HG03575 (cell line): Measurements from ENCODE around the gene BEGAIN.

Experiments used
- ATAC-seq: cut with Tn5 transposase; IDR thresholded peaks from one replicate; pipeline ENCODE4 v1.9.1; 2021; ENCODE audit not compliant: unreplicated experiment, insufficient number of reproducible peaks, low FRiP score; ENCODE audit errors: extremely low read depth

BEGAIN gene

GRCh38 chr14:100541621-100542560, 45.3 kb downstream of the BEGAIN start:
- no peak for ATAC-seq

GRCh38 chr14:100540926-100541620, 46.1 kb downstream of the BEGAIN start:
- ATAC-seq, result no peak

DNA sequence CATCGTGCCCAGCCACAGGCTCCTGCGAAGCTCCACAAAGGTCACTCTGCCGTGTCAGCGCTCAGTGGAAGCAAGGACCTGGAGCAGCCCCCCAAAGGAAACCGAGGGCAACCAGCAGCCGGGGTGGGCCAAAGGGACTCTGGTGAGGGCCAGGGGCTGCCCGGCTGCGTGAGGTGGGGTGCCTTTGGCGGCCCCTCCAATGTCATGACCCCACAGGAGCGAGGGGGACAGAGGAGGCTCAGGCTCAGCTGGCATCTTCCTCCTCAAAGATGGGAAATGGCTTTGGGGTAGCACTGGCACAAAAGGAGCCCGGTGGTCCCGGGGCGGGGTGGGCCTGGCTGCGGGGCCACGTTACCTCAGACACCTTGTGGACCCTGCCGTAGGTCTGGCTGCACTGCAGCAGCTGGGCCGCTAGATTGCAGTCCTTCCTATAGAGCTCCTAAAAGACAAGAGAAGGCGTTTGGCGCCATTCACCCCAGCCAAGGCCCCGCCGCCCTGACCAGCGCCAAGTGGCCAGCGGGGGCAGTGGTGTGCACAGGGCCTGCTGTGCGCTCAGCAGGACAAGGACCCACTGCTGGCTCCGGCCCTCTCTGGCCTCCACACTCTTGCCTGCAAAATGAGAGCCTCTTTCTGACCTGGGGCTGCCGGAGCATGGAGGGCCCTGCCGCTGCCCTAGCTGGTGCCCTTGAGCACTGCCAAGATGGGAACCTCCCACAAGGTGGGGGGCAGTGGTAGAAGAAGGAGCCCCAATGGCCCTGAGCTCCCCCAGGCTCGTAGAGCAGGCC, 46.9 kb downstream of the BEGAIN start:
- ATAC-seq, result no peak

GRCh38 chr14:100539766-100540140, 47.5 kb downstream of the BEGAIN start:
- ATAC-seq, result no peak

- ATAC-seq, result no peak
Observed at GRCh38 chr14:100539003-100539660, 48.1 kb downstream of the BEGAIN start.

DNA sequence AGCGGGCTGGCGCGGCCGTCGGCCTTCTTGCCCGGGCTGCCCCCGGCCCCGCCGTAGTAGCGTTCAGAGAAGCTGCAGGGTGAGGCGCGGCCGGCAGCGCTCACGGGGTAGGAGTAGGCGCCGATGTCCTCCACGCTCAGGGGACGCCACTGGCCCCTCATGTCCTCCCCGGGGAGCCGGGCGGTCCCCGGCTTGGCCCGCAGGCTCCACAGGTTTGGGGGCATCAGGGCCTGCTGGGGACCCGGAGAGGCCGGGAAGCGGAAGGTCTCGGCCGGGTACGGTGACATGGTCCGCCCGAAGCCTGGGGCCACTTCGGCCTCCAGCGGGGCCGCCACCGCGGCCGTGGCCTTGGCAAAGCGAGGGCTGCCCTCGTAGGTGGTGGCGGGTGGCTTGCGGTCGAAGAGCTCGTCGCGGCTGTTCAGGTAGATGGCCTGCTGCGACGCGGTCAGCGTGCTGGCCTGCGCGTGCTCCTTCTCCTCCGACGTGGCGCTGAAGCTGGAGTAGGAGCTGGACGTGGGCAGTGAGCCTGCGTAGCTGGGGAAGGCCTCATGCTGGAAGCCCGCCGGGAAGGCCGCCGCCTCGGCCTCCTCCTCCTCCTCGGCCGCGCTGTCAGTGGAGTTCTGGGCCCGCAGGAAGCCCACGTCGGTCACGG, 48.7 kb downstream of the BEGAIN start:
- ATAC-seq, result no peak

- ATAC-seq, result no peak
Observed at GRCh38 chr14:100537446-100538350, 49.5 kb downstream of the BEGAIN start.

- ATAC-seq, result no peak
Observed at GRCh38 chr14:100536721-100537445, 50.3 kb downstream of the BEGAIN start.

DNA sequence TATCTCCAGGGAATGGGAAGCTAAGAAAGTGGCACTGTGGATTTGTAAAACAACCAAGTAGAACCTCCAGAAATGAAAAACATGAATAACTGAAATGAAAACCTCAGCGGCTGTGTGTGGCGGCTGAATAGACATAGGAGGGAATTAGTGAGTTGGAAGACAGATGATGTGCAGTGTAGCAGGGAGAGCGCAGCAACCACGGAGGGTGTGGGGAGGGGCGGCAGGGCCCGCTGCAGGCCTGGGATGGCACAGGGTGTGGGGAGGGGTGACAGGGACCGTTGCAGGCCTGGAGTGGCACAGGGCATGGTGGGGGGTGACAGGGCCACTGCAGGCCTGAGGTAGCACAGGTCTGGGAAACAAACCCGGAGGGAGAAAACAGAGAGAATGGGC, 51.1 kb downstream of the BEGAIN start:
- ATAC-seq, result no peak

GRCh38 chr14:100535287-100536120, 51.7 kb downstream of the BEGAIN start:
- no peak for ATAC-seq

GRCh38 chr14:100534528-100535286, 52.5 kb downstream of the BEGAIN start:
- ATAC-seq, result no peak

- ATAC-seq, result no peak
Observed at GRCh38 chr14:100533656-100534485, 53.3 kb downstream of the BEGAIN start.

- no peak for ATAC-seq
Observed at GRCh38 chr14:100532906-100533655, 54.1 kb downstream of the BEGAIN start.
